HS-5 (cell line): ENCODE data around the gene DPP4.

Experiments used
- DNase-seq: peaks from one replicate; pipeline ENCODE4 v3.0.0-alpha.2; 2012; ENCODE audit warnings: low read depth

DPP4 gene

DNA sequence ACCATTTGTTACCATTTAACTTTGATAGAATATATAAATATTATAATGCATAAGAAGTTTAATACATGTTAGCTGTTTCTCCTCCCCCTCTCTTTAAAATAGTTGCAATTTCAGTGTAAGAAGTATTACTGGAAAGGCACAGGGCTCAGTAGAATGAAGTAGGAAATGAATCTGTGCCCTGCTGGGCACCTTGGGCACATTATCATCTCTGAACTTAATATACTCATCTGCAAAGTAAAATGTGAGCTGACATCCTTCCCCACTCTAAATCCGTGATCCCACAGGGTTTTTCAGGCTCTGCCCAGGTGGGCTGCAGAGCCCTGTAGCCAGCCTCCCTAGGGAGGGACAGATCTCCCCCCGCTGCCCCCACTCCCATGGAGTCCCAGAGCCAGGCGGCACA lies 56.8 kb downstream of the DPP4 start:
- DNase-seq = no peak

DNA sequence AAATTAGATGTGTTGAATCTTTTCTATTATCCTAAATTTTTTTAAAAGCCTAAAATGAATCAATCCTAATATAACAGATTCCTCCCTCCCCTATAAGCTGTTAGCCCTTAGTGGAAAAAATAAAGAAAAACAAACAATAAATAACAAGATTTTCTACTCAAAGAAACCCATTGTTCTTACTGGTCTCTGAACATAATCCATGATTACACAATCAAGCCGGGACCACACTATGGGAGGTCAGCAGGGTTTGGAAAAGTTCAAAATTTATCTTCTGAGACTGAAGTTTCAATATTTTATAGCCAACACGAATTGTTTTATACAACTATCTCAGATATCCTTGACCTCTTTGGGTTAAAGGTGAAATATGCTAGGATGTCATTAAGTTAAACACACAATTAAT lies 57.9 kb downstream of the DPP4 start:
- no peak for DNase-seq

GRCh38 chr2:162014751-162015150 lies 59.3 kb downstream of the DPP4 start:
- no peak for DNase-seq

DNA sequence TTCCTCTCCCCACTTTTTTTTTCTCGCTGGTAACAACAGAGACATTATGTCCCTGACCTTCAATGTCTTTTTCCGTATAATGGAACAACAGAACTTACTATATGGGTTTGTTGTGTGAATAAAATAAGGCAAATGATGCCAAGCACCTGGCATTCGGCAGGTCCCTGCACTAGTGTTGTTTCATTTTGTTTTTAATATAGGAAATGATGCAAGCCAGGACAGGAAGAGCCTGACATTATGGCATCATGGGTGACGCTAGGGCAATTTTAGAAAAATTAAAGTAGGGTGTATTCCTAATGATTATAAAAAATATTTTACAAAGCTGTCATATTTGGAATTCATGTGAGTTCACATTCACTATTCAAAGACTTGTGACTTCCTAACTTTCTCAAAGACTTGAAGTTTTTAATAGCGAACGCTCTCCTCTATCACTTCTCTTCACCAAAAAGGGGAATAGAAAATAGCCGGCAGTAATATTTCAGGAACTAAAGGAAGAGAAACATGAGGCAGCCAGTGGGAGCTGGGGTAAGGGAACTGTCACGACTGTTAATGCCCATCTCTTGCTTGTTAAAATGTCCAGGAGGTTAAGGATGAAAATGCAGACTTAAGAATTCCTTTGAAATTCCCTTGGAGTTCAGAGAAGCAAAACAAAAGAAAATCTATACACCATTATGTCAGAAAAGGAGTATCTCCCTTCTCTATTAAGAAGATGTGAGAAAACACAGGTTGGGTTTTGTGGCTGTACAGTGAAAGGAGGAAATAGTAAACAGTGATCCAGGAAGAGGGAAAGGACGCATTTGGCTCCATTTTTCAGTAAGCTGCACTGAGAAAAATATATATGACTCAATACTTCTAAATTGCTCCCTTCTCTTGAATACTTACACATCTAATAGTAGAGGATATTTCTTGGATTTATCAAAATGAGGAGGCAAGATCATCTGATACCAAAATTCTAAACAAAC lies 60.2 kb downstream of the DPP4 start:
- no peak for DNase-seq

DNA sequence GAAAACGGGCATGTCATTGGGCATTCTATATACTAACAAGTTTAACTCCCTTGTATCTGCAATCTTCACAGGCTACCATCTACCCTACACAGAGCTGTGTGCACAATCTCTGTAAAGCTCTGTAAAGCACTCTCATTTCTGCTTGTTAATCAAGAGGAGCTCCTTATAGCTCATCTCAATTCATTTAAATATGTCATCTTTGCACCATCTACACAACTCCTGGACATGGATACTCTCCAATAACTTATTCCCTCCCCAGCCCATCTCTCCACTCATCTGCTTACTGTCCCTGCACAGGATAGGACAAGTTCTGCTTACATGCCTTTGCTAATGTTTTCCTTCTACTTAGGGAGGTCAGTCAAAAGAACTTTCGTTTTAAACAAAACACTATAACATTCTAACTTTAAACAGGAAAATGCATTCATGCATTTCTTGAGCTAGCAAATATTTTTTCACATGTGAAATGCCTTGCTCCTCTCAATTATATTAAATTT lies 61.4 kb downstream of the DPP4 start:
- no peak for DNase-seq

DNA sequence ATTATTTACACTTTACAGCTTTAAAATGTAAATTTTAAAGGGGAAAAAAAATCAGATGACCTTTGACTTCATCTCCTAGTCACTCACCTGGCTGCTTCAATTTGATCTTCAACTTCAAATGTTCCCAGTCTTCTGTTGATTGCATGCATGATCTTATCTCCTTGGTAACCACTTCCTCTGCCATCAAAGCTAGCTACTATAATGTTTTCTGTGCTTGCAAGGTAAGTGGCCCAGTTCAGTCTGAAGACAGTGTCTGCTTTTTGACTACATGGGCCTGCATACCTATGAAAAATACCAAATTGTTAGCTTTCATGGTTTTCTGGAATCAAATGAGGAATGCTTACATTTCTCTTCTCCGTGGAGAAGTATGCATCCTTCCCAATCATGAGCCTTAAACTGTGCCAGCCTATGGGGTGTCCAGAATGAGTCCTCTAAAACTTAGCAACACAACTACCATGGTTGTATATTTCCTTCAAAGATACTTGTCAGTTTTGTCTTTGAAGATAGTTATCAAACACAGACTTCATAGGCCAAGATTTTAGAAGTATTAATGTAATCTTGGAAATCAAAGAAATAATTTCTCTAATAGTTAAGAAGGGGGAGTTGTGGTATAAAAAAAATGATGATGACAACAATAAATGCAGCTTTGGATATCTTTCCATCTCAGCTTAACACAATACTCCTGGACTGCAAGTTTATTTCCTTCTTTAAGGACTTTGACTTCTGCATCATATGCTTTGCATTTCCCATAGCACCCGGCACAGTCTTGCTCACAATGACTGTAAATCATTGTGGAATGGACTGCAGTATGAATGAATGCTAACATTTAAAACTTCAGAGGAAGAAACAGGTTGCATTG lies 62.1 kb downstream of the DPP4 start:
- DNase-seq = no peak

DNA sequence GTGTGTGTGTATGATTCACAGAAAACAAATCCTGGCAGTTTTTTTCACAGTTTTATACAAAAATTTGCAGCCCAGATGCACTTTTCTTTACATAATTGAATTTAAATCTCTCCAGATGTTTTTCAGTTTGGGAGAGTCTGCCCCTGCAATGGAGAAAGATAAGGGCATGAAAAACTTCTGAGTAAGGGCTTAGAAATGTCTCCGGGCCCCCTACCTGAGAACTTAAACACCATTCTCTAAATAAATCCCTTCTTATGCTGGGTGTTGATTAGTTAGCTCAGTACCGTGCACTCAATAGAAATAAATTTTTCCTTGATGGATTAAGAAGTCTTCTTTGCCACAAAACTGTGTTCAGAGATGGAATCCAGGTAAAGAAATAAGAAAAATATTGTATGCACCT lies 64.5 kb downstream of the DPP4 start:
- DNase-seq = no peak

- DNase-seq = no peak
These were observed 66.5 kb downstream of the DPP4 start for GRCh38 chr2:162007447-162008040.

DNA sequence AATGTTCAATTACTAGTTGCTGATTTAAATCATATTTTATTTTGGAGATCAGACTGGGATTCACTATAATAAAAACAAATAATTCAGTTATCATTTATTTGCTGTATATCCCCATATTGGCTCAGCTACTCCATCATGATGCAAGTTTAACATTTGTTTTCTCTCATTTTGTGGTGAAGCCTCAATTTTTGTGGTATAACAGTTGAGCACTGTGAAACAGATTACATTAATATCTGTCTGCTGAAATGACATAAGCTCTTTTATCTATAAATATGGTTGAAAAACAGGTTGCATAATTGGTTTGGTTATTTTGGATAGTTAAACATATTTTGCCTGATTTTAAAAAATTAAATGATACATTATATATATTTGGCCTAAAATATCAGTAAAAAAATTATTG lies 67.7 kb downstream of the DPP4 start:
- no peak for DNase-seq

GRCh38 chr2:162004031-162004430 lies 70.0 kb downstream of the DPP4 start:
- DNase-seq = no peak

- DNase-seq = no peak
These were observed 71.3 kb downstream of the DPP4 start for GRCh38 chr2:162002623-162003235.

GRCh38 chr2:162000431-162000830 lies 73.6 kb downstream of the DPP4 start:
- no peak for DNase-seq

DNA sequence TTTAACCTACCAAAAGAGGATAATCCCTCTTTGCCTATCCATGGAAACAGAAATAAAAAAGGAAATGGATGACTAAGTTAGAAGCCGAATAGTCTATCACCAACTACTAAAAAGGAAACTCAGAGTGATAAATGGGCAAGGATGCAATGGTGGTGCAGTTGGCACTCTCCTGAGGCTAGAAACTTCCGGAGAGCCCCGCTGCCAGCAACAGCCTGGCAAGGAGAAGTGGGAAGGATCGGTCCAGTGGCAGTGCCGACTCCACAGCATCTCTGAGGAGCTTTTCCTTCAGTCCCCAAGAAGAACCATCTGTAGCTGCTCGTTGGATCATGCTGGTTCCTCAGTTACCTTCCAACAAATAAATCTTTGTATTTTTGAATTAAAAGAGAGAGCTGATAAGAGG lies 74.7 kb downstream of the DPP4 start:
- DNase-seq = no peak

DNA sequence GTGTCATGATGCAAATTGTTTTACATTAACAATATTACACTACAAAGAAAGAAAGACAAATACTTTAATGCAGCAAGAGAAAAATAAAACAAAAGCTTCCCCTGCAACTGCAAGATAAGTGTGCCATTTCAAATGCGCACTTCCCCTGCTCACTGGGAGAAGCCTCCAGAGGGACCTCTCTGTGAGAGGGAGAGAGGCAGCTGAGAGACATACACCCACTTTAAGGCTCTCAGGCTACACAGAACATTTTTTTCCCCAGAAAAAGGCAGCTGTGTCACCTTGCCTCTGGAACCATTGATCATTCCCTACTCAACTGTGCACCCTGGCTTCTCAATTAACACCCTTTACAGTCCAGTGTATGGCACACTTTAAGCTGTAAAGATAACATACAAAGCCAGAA lies 75.2 kb downstream of the DPP4 start:
- DNase-seq = no peak

GRCh38 chr2:161997916-161998471 lies 76.0 kb downstream of the DPP4 start:
- DNase-seq = no peak

DNA sequence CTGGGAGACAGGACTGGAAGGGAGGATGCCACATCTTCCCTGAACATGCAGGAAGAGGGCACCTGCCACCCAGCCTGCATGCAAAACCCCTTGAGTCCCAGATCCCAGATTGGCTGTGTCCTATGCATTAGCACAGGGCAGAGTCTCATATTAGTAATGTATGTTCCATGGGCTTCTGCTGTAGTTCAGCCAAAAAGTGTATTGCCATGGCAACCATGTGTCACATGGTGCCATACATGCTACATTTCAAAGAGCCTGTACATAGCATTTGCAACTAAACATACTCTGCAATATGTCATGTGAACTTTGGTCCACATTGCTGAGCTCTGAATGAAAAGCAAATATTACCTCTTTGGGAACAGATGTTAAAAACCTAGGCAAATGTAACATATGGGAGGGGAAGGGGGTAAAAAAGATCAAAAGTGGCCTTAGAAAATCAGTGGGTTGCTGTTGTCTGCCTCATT lies 78.4 kb downstream of the DPP4 start:
- DNase-seq = no peak

DNA sequence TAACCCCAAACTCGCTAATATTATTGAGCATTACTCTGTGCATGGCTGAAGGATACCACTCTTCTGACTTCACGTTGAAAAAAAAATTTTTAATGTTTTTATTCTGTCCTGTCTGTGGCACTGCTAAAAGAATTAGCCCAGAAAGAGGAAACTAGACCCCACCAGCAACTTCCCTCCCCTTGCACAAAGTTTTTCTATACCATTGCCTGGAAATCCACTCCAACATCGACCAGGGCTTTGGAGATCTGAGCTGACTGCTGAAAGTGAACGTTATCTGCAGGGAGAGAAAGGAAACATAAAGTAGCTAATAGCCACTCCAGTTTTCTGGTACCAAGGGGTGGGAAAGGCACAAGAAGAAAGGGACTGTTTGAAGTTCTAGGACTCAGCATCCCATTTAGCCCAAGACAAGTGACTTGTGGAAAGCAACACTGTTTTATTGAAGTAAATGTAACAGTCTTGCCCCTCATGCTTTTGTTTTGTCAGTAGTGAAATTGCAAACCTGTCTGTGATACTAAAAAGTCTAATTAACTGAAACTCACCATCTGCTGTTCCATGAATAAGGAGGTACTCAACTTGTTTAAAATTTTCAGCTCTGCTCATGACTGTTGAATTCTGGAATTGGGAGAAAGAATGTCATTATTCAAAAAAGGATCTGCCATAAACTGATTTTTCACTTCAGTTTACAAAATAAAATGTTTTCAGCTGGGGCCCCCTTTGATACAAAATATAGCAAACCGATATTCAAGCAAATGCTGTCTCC lies 79.1 kb downstream of the DPP4 start:
- DNase-seq = no peak

- DNase-seq = no peak
These were observed 81.5 kb downstream of the DPP4 start for GRCh38 chr2:161992531-161992930.

- no peak for DNase-seq
These were observed 82.0 kb downstream of the DPP4 start for GRCh38 chr2:161991991-161992390.

DNA sequence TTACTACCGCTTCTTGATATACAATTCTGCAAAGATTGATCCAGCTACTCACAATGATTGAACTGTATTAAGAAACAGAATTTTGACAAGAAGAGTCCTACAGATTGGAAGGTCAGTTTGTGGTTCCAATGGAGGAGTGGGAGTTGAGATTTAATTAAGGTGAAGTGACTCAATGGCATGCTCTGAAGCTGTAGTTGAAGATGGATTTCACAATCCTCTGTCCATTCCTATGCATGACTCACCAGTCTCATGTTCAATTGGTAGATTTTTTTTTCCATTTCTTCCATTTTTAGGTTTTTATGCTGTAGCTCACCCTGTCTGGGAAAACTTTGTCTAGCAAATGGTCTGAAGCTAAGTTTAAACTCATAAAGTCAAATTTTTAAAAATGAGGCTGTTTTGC lies 83.3 kb downstream of the DPP4 start:
- DNase-seq = peak; percentile 87

DNA sequence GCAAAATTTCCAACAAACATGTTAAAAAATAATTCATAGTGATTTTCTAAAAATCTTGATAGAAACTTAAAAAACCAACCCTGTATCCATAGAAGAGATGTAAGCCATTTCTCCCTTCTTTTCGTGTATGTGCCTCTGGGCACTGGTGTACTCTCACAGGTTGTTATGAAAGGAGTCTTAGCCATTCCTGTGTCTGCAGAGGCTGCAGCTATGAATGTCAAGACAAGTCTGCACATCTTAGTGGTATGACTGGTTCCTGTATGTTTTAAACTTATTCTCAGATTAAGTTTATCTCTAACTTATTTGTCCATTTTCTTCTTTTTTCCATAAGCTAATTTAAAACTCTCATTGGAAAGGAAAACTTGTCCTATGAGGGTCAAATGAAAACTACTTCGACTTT lies 84.0 kb downstream of the DPP4 start:
- no peak for DNase-seq
